OCI-LY7 (cell line): ENCODE results near the gene CAMK4.

Experiments used
- CTCF ChIP-seq: fragments of 200-600 bp; sonication (generic); conservative IDR thresholded peaks from 2 replicates; pipeline ENCODE4 v1.5.1; 2014; ENCODE audit warnings: mild to moderate bottlenecking, antibody characterized with exemption, low read length, moderate library complexity, mixed read lengths
- EZH2phosphoT487 ChIP-seq: fragments of 200-600 bp; sonication (generic); IDR thresholded peaks from 2 replicates; pipeline ENCODE4 v1.6.1; 2018; ENCODE audit warnings: low read depth, borderline replicate concordance, mild to moderate bottlenecking, mixed run types, antibody characterized with exemption, low read length, moderate library complexity, mixed read lengths

- TF ChIP-seq CTCF = no peak
- TF ChIP-seq EZH2phosphoT487 = no peak
These were observed 174.9 kb downstream of the CAMK4 start for GRCh38 chr5:111399113-111399512.
